HepG2 (cell line): Measurements from ENCODE around the gene VAMP4. TPM values are rescaled to one million over a fixed set of nuclear protein-coding genes. Genes with fewer than 3 reads are reported as not detected.

ENCODE experiments used
- AFF4 ChIP-seq: sonication (generic); formaldehyde crosslinking; IDR thresholded peaks from 2 replicates; pipeline ENCODE4 v1.4.0; 2020; ENCODE audit warnings: missing genetic modification reagents
- GRHL1 ChIP-seq: sonication (generic); formaldehyde crosslinking; conservative IDR thresholded peaks from 2 replicates; pipeline ENCODE4 v1.8.0; 2022; ENCODE audit warnings: missing genetic modification reagents
- MAFK ChIP-seq, 2 experiments: IDR thresholded peaks in 1 of 2; conservative IDR thresholded peaks in 1 of 2; 2 replicates each; pipeline ENCODE4 v1.6.1; 2011; ENCODE audit warnings: improper control_type of control experiment in 2 of 2, low read length in 2 of 2
- MTF2 ChIP-seq: sonication (generic); formaldehyde crosslinking; IDR thresholded peaks from 2 replicates; pipeline ENCODE4 v1.5.0; 2020; ENCODE audit warnings: missing genetic modification reagents, borderline replicate concordance
- MXD1 ChIP-seq: sonication (generic); formaldehyde crosslinking; IDR thresholded peaks from 2 replicates; pipeline ENCODE4 v1.4.0; 2020; ENCODE audit warnings: mild to moderate bottlenecking, missing genetic modification reagents
- NFAT5 ChIP-seq: sonication (generic); formaldehyde crosslinking; IDR thresholded peaks from 2 replicates; pipeline ENCODE4 v1.4.0; 2020; ENCODE audit warnings: missing genetic modification reagents
- NFYC ChIP-seq: IDR thresholded peaks from 2 replicates; pipeline ENCODE4 v1.6.1; 2016; ENCODE audit warnings: missing genetic modification reagents, missing compliant biosample characterization
- PCBP1 ChIP-seq: fragments of 200-400 bp; formaldehyde crosslinking; IDR thresholded peaks from 2 replicates; pipeline ENCODE4 v1.6.1; 2017; ENCODE audit warnings: mild to moderate bottlenecking, low read depth, low read length, borderline replicate concordance
- POLR2AphosphoS2 ChIP-seq: IDR thresholded peaks from 2 replicates; pipeline ENCODE4 v1.6.1; 2011; ENCODE audit warnings: low read depth, low read length, improper control_type of control experiment
- PTBP1 ChIP-seq: fragments of 200-400 bp; formaldehyde crosslinking; IDR thresholded peaks from 2 replicates; pipeline ENCODE4 v1.6.1; 2018; ENCODE audit warnings: low read length, low read depth; ENCODE audit not compliant: poor library complexity, severe bottlenecking
- ZBTB25 ChIP-seq: IDR thresholded peaks from 2 replicates; pipeline ENCODE4 v1.6.1; 2018; ENCODE audit warnings: missing genetic modification reagents
- ZBTB39 ChIP-seq: sonication (generic); formaldehyde crosslinking; IDR thresholded peaks from 2 replicates; pipeline ENCODE4 v1.5.0; 2020; ENCODE audit warnings: missing genetic modification reagents
- ZNF333 ChIP-seq: sonication (generic); formaldehyde crosslinking; IDR thresholded peaks from 2 replicates; pipeline ENCODE4 v1.4.0; 2020; ENCODE audit warnings: mild to moderate bottlenecking, missing genetic modification reagents, borderline replicate concordance
- polyA plus RNA-seq, 8 experiments: library from polyadenylated mRNA; depleted of rRNA in 3 of 8; stranded (reverse) in 7 of 8; unstranded in 1 of 8; fragments of >200 nt; fragmentation: Illumina TruSeq in 4 of 8; extraction: Trizol in 4 of 8; gene quantifications; 2 replicates each; pipeline versions ENCODE4 v1.2.1 to v1.2.3, GENCODE V29; 2011 to 2016; ENCODE audit warnings: low read depth in 4 of 8, missing spikeins in 1 of 8, mixed read lengths in 1 of 8; ENCODE audit not compliant: insufficient read depth in 1 of 8
- total RNA-seq, 5 experiments: library from RNA; depleted of rRNA; stranded (reverse); fragments of >200 nt; fragmentation: Illumina TruSeq; extraction: Trizol; gene quantifications; 2 replicates each; pipeline ENCODE4 v1.2.3, GENCODE V29; 2016; ENCODE audit warnings: low read depth in 1 of 5

The VAMP4 gene
- total and polyA plus RNA-seq, 2 of the 13 experiments (the other 11 are each of a cell fraction or from before 2014, with no cell fraction given) = 1.4 to 2.0 TPM

- TF ChIP-seq AFF4 (CRISPR knock-in tag) (no peak), ZBTB25 (CRISPR knock-in tag) (peak; percentile 67; the same call in 1 of the 2 replicates), PCBP1 (no peak), MAFK (conservative IDR thresholded peaks at IDR 0.05 in 1 of 2, IDR thresholded peaks at IDR 0.05 in 1 of 2; ENCODE audit: low read length in 2 of 2) (0 out of 4 replicates have a peak, but pooled peaks of 1 of the 2 experiments have one; percentile 35), POLR2AphosphoS2 (peak; percentile 99), ZNF333 (CRISPR knock-in tag) (no peak), GRHL1 (no peak), MTF2 (CRISPR knock-in tag) (no peak), PTBP1 (no peak), NFYC (CRISPR knock-in tag) (no peak), NFAT5 (CRISPR knock-in tag) (0 out of 2 replicates have a peak, but pooled peaks have one; percentile 55), MXD1 (CRISPR knock-in tag) (no peak), ZBTB39 (CRISPR knock-in tag) (no peak)
These were observed at the start of gene VAMP4 (continued) for GRCh38 chr1:171741872-171742576.
